Panc1 (cell line): ENCODE measurements around the gene NHEJ1. TPM values are rescaled to one million over a fixed set of nuclear protein-coding genes. Genes with fewer than 3 reads are reported as not detected.

Experiments used
- ATAC-seq: fragments of 200-7000 bp; cut with Tn5 transposase; 2 replicates; pipeline ENCODE4 v1.9.1; 2020; ENCODE audit warnings: mild to moderate bottlenecking, moderate library complexity
- BruUV-seq: library from RNA; stranded (reverse); fragments of 400-500 nt; replicated peaks from 2 replicates; lab custom pipeline; 2021; lab: Mats Ljungman, UMichigan
- CTCF ChIA-PET: fragments of 300-600 bp; sonication (Branson Sonifier 250); formaldehyde crosslinking; loops from one replicate; lab custom pipeline; 2022; ENCODE audit warnings: antibody characterized with exemption; lab: Charles Lee
- POLR2A ChIA-PET: fragments of 300-600 bp; sonication (Branson Sonifier 250); formaldehyde crosslinking; loops from one replicate; lab custom pipeline; 2022; ENCODE audit warnings: antibody characterized with exemption; lab: Charles Lee
- DNase-seq: peaks from one replicate; pipeline ENCODE4 v3.0.0-alpha.2; 2010; ENCODE audit warnings: low read depth, low spot score
- H3K27ac ChIP-seq: 2 replicates; pipeline ENCODE4 v1.5.1; 2011; ENCODE audit warnings: mild to moderate bottlenecking, low read length, inconsistent platforms
- H3K27me3 ChIP-seq: fragments of 200-500 bp; sonication (Bioruptor generic); 2 replicates; pipeline ENCODE4 v1.6.0; 2014; ENCODE audit warnings: low read length, inconsistent platforms; ENCODE audit not compliant: control insufficient read depth, insufficient read depth
- H3K36me3 ChIP-seq: fragments of 200-500 bp; sonication (Bioruptor generic); 2 replicates; pipeline ENCODE4 v1.5.1; 2014; ENCODE audit warnings: inconsistent platforms, mild to moderate bottlenecking, low read length, moderate library complexity; ENCODE audit not compliant: control insufficient read depth, insufficient read depth
- H3K4me1 ChIP-seq: 2 replicates; pipeline ENCODE4 v1.5.1; 2011; ENCODE audit warnings: inconsistent platforms, mild to moderate bottlenecking, low read length, moderate library complexity; ENCODE audit not compliant: control insufficient read depth, insufficient read depth
- H3K4me3 ChIP-seq, 2 experiments: 2 replicates each; pipeline ENCODE4 v1.5.1; 2011 to 2012; ENCODE audit warnings: low read depth in 2 of 2, low read length in 2 of 2, mild to moderate bottlenecking in 2 of 2, inconsistent platforms in 1 of 2, moderate library complexity in 1 of 2
- H3K9me3 ChIP-seq: fragments of 200-500 bp; sonication (Bioruptor generic); 2 replicates; pipeline ENCODE4 v1.5.1; 2014; ENCODE audit warnings: low read depth, mild to moderate bottlenecking, inconsistent platforms, low read length, moderate library complexity; ENCODE audit not compliant: control insufficient read depth, insufficient read depth
- CTCF ChIP-seq: fragments of 450-650 bp; IDR thresholded peaks from 2 replicates; pipeline ENCODE4 v1.5.1; 2017; ENCODE audit warnings: mild to moderate bottlenecking
- POLR2AphosphoS5 ChIP-seq: IDR thresholded peaks from 2 replicates; pipeline ENCODE4 v1.6.1; 2012; ENCODE audit warnings: mild to moderate bottlenecking, low read depth, low read length, moderate library complexity
- REST ChIP-seq, 2 experiments: IDR thresholded peaks; 2 replicates each; pipeline ENCODE4 v1.6.1; 2011 to 2012; ENCODE audit warnings: low read depth in 2 of 2, control low read depth in 1 of 2, low read length in 1 of 2, mild to moderate bottlenecking in 1 of 2, moderate library complexity in 1 of 2; ENCODE audit not compliant: insufficient read depth in 1 of 2
- SIN3A ChIP-seq: IDR thresholded peaks from 2 replicates; pipeline ENCODE4 v1.6.1; 2012; ENCODE audit warnings: low read depth, mild to moderate bottlenecking, low read length, moderate library complexity, borderline replicate concordance; ENCODE audit not compliant: insufficient read depth
- TCF7L2 ChIP-seq: IDR thresholded peaks from 2 replicates; pipeline ENCODE4 v1.6.1; 2011; ENCODE audit warnings: mild to moderate bottlenecking, low read depth, low read length, inconsistent platforms
- in situ Hi-C: cut with HindIII; loops from 2 replicates; pipeline ENCODE4 v1.10.0; 2016; ENCODE audit warnings: low sequenced_read_pairs, low pct_unique_long_range_greater_than_20kb
- intact Hi-C: fragments of 100-400 bp; cut with micrococcal nuclease; formaldehyde crosslinking; loops from one replicate; pipeline ENCODE4 v1.10.0; 2022; ENCODE audit not compliant: unreplicated experiment
- total RNA-seq: library from RNA; stranded (reverse); gene quantifications from one replicate; pipeline ENCODE4 v1.2.1, GENCODE V29; 2021; ENCODE audit not compliant: unreplicated experiment

Gene NHEJ1
- total RNA-seq, 1 experiment from 2014 or later, result 18.2 TPM

DNA sequence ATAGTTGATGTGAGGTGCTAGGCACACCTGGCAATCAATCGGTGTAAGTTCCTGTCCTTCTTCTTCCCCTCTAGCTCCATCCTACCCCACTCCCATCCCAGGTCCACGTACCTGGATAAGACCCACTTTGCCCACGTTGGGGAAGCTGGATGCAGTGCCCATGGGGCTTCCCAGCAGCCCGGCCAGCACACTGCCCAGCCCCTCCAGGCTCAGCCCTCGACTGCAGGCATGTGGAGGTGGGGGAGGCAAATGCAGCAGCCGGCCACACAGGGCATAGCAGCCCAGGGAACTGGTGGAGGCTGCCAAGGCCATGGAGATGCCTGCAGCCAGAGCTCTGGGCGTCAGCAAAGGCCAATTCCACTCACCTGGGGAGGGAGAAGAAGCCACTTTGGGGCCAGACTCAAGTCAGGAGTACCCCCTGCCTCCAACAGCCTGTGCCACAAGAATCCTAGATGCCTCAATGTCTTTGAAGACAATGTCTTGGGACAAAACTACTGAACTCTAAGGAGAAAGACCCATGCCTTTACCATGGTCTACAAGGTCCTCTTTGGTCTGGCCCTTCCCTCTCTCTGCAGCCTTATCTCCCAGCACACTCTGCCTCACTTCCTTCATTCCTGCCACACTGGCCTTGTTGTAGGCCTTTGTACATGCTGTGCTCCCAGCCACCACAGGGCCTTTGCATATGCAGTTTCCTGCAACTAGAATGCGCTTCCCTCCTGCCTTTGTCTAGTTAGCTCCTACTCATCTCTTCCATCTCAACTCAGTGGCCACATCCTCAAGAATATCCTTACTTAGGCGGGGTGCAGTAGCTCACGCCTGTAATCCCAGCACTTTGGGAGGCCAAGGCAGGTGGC lies 4.7 kb upstream of the NHEJ1 start:
- intact Hi-C loops, result loop anchor here (10.0 kb wide), 1 partner anchor 50 kb away; the partner anchor contains the start of gene ABCB6
- H3K27ac ChIP-seq, result no peak overlapping the region
- in situ Hi-C loops, result no loop called here
- ATAC-seq (no peak), DNase-seq (no peak)
- BruUV-seq, result no TSS peak
- TF ChIP-seq TCF7L2, result no peak
- no peak for TF ChIP-seq CTCF
- TF ChIP-seq REST (IDR thresholded peaks at IDR 0.05; ENCODE audit: insufficient read depth in 1 of 2, low read depth in 2 of 2, low read length in 1 of 2), result no peak
- TF ChIP-seq SIN3A, result no peak
- no peaks in the 10 kb centered on the region for H3K27me3 ChIP-seq
- H3K36me3 ChIP-seq, result no peaks in the 10 kb centered on the region
- POLR2A ChIA-PET, result interaction anchor here (0.6 kb wide), 1 partner anchor 141 kb away, joined by 12 read pairs; no protein-coding TSS in a partner anchor
- H3K4me3 ChIP-seq, result no peak overlapping the region
- H3K9me3 ChIP-seq, result no peaks in the 10 kb centered on the region
- CTCF ChIA-PET, result no interaction called here
- H3K4me1 ChIP-seq, result no peaks in the 10 kb centered on the region; the same call in 1 of the 2 replicates

DNA sequence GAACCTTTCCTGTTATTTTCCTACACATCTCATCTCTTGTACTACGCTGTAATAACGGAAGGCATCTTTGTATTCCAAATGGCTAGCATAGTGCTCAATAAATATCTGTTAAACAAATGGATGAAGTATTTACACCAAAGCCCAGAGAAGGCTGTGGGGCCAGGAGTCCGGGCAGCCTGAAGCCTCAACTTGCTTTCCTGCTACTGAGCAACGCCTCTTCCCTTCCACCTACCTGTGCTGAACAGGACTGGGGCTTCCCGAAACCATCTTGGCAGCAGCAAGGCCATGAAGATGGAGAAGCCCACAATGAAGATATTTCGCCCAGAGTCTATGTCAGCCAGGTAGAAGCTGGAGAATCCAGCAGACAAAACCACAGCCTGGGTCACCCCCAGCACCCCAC lies 2.5 kb upstream of the NHEJ1 start:
- H3K27me3 ChIP-seq, result no peaks in the 10 kb centered on the region
- POLR2A ChIA-PET, result no interaction called here

More for the DNA sequence above, 2.5 kb upstream of the NHEJ1 start:
- CTCF ChIA-PET, result interaction anchor here (0.7 kb wide), 1 partner anchor 32 kb away, joined by 3 read pairs; no protein-coding TSS in a partner anchor
- in situ Hi-C loops (no loop called here), intact Hi-C loops (loop anchor here (10.0 kb wide), 1 partner anchor 52 kb away; the partner anchor contains the start of gene ABCB6)
- no peak for DNase-seq
- Histone ChIP-seq H3K4me1 (peaks cover 5% of the 10 kb centered on the region), H3K36me3 (no peaks in the 10 kb centered on the region), H3K27ac (no peak overlapping the region), H3K9me3 (no peaks in the 10 kb centered on the region), H3K4me3 (no peak overlapping the region)
- no peak for ATAC-seq
- no TSS peak for BruUV-seq
- TF ChIP-seq TCF7L2 (no peak), SIN3A (no peak), REST (IDR thresholded peaks at IDR 0.05; ENCODE audit: insufficient read depth in 1 of 2, low read depth in 2 of 2, low read length in 1 of 2) (no peak), POLR2AphosphoS5 (no peak), CTCF (no peak)
